Mammary epithelial cell (primary cell): ENCODE results near the gene CTSE.

Experiments used
- CTCF ChIP-seq, 2 donors: IDR thresholded peaks in 1 of 2; conservative IDR thresholded peaks in 1 of 2; 2 replicates each; pipeline ENCODE4 v1.5.1; 2011 to 2012; ENCODE audit warnings: inconsistent platforms in 2 of 2, low read length in 2 of 2, mild to moderate bottlenecking in 2 of 2, control low read depth in 1 of 2, low read depth in 1 of 2; ENCODE audit not compliant: insufficient read depth in 1 of 2; ENCODE audit errors: extremely low read depth in 1 of 2
- EZH2 ChIP-seq: IDR thresholded peaks from 2 replicates; pipeline ENCODE4 v1.6.1; 2012; ENCODE audit warnings: low read length, inconsistent platforms, borderline replicate concordance

GRCh38 chr1:205961991-205962820 lies 61.5 kb downstream of the CTSE start:
- TF ChIP-seq CTCF (conservative IDR thresholded peaks at IDR 0.05 in 1 of 2, IDR thresholded peaks at IDR 0.05 in 1 of 2; ENCODE audit: extremely low read depth in 1 of 2, insufficient read depth in 1 of 2, low read depth in 1 of 2, low read length in 2 of 2), result no peak
- TF ChIP-seq EZH2, result no peak
